ENCODE data around the gene ACVR1C.
A peak's percentile ranks its signal among the peaks of the same experiment; 100 is the strongest.

ACVR1C gene

GRCh38 chr2:157628477-157629415 is at the start of gene ACVR1C:
Gene ACVR1C, minus strand, starts transcription at chr2:157628864. Its CDS starts 220 bp downstream, at chr2:157628644.
- DNase-seq (ENCODE audit: low read depth) = peak; percentile 14

GRCh38 chr2:157677941-157678340 is 49.3 kb upstream of the ACVR1C start:
- no peak for DNase-seq (ENCODE audit: low read depth)

DNA sequence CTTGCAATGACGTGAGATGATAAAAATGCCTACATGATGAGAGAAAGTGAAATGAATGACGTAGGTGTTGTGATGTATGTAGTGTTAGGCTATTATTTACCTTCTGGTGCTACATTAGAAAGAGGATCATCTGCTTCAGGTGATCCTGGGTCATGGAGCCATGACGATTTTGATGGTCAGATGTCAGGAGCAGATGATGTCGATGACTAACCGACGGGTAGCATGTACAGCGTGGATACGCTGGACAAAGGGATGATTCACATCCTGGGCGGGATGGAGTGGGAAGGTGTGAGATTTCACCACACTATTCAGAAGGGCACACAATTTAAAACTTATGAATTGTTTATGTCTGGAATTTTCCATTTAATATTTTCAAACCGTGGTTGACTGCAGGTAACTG is 43.5 kb upstream of the ACVR1C start:
- DNase-seq (ENCODE audit: low read depth) = no peak

DNA sequence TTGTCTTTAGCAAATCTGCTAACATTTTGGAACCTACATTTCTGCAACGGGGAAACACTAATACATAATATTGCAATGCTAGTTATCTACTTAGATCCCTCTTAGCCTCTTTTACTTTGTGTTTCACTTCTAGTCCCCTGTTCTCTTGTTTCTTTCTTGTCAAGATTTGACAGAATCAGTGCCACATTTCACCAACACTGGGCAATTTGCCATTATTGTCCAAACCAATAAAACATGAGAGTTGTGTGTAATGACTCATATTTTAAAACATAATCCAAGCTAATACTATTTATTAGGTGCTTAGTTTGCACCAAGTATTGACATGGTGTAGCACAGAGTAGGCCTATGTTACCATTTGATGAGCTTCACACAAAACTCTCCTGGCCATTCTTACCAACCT is 33.7 kb upstream of the ACVR1C start:
- DNase-seq (ENCODE audit: low read depth) = no peak

GRCh38 chr2:157661776-157662175 is 33.1 kb upstream of the ACVR1C start:
- DNase-seq (ENCODE audit: low read depth) = no peak

- no peak for DNase-seq (ENCODE audit: low read depth)
Observed at GRCh38 chr2:157657858-157658257, 29.2 kb upstream of the ACVR1C start.

- no peak for DNase-seq (ENCODE audit: low read depth)
Observed at GRCh38 chr2:157657101-157657500, 28.4 kb upstream of the ACVR1C start.

DNA sequence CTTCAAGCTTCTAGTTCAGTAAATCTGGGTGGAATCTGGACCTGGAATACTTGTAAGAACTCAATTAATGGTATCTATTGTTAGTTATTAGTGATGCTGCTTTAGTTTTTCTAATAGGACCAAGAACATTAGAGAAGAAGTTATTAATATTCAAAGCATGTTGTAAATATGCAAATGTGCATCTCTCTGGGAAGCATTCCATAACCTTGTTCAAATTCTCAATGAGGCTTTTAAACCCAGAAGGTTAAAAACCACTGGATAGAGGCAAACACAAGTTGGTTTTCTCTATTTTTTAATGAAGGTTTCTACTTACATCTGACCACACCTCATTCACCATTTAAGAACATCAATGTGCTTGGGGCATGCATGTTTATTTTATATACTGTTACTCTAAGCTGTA is 16.1 kb upstream of the ACVR1C start:
- no peak for DNase-seq (ENCODE audit: low read depth)

DNA sequence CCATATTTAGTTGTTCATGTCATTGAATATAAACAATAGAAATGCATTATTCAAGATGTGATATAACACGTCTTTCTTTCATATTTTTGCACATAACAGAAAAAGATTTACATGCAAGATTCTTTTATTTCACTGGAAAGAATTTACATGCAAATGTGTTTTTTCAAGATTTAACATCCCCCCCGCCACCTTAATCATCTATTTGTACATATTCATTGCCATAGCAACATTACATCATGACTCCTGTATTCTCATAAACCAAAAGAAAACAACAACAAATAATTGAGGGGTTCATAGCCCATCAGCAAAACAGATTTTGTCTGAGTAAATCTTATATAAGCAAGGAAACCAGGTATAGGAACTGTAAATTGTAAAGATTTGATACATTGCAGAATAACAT is 3.2 kb upstream of the ACVR1C start:
- no peak for DNase-seq (ENCODE audit: low read depth)

DNA sequence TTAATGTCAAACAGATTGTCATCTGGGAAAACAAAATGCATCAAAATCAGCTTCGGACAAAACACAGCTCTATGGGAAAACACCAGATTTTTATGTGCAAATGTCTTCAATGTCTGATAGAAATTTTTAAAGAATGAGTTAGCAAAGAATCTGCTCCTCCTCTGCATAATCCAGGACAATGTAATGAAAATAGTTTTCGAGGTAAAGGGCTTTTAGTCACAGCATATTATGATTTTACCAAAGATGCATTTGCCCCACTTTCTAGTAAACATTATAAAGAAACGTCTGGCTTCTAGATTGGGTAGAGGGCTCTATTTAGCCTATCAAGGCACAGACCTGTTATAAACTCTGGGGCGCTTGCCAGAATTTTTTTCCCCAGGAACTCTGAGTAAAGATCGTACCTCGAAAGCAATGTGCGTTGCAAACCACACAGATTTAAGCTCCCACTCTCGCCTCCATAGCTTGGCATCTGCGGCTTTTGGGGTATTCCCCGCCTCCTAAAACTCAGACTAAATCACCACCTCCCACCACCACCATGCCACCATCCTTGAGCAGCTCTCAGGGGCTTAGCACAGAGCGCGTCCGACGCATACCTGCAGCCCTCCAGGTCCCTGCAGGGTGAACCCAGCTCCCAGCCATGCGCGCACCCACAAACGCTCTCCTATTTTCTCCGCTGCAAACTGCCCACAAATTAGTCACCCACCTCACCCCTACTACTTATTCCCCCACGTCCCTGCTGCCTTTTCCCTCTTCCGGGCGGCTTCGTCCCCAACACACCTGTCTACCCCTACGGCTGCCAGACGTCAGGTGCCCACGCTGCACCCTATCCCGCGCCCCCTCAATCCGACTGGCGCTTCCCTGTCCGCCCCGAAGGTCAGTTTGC is 829 bp downstream of the ACVR1C start:
- no peak for DNase-seq (ENCODE audit: low read depth)

- DNase-seq (ENCODE audit: low read depth) = no peak
Observed at GRCh38 chr2:157625296-157625695, 3.4 kb downstream of the ACVR1C start.

DNA sequence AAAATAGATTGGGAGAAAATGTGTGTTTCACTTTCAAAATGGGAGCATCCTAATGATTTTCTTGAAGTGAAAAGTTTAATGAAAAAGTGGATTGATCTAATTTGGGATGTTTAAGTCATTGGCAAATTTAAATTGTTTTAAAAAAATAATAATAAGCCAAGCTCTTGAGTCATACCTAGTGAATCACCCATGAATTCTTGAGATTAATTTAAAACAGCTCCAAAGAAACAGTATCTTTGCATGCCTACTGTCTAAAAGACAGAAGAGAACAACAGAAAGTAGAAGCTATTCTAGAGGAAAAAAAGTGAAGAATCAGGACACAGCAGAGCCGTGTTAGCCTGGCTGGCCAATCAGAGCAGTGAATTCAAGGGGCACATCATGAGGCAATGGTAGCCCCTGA is 7.7 kb downstream of the ACVR1C start:
- DNase-seq (ENCODE audit: low read depth) = peak; percentile 34

DNA sequence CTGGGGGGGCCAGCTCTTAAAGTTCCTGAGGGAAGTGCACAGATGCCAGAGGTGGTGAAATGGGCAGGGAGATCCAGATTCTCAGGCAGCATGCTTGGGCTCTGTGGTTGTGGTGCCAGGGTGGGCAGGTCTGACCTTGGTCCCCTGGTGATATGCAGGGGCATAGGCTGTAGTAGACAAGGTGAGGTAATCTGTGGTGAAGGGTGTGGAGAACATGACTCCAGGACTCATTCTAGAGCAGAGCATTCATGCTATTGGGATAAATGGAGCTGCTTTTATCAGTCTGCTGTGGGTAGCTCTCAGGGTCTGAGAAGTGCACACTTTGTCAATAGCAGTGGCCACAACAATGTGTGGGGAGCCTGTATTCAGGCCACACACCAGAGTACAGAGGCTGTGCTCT is 16.9 kb downstream of the ACVR1C start:
- no peak for DNase-seq (ENCODE audit: low read depth)

DNA sequence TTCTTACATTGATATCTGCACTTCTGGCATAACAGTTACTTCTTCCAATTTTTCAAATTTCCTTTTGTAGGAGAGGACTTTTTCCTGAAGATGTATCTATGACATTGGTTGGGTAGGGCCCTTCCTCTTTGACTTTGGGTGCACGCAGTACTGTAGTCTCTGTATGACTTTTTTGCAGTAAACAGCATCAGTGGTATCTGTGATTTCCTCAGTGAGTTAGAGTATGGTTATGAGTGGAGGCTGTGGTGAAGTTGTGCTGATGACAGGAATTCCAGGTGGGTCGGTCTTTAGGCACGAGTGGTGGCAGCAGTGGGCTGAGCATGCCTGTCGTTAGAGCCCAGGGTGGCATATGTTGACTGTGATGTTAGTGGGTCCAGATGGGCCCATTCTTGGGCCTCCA is 17.6 kb downstream of the ACVR1C start:
- DNase-seq (ENCODE audit: low read depth) = no peak

GRCh38 chr2:157606534-157606933 is 22.1 kb downstream of the ACVR1C start:
- DNase-seq (ENCODE audit: low read depth) = no peak

DNA sequence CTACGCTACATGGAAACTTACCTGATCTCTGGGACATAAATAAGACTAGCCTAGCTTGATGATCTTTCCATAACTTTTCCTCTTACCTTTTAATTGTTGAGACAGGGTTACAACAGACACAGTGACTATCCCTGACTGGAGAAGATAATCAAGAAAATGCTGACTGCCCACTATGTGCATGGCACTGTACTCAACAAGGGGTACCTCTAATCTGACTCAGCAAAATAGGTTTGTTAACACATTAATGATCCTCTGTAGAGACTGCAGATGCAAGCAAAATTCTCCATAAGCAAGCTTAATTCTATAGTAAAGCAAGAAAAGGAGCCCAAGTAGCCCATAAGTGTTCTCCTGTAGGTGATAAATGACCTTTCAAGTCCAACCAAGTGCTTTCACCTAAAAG is 25.5 kb downstream of the ACVR1C start:
- no peak for DNase-seq (ENCODE audit: low read depth)

- no peak for DNase-seq (ENCODE audit: low read depth)
Observed at GRCh38 chr2:157601807-157602206, 26.9 kb downstream of the ACVR1C start.

DNA sequence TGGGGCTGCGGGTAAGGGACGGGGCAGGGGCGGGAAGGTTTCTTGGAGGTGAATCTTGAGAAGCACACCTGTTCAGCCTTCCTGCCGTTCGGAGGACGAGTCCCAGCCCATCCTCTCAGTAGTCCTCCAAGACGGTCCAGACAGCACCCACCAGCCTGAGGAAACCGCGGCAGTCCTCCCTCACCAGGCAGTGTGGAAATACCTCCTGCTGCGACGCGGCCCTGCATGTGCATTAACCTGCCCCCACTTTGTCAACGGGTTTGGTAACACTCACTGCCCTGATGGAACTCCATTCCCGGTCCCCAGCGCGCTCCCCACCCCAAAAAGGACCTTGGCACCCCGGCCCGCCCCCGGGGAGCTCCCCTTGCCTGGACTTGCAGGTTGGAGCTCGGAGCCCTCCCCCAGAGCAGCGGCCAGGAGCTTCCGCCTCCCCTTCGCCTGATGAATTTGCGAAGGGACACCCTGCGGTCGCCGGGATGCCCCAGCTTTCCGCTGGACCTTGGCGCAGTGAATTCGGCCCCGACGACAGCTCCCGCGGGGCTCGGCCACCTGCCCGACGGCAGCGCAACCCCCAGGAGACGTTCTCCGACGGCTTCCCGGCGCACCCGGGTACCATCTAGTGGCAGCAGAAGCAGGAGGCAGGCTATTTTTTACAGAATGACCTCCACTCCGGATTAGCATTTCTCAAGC is 31.5 kb downstream of the ACVR1C start:
- DNase-seq (ENCODE audit: low read depth) = no peak

- no peak for DNase-seq (ENCODE audit: low read depth)
Observed at GRCh38 chr2:157593411-157593810, 35.3 kb downstream of the ACVR1C start.

- DNase-seq (ENCODE audit: low read depth) = peak; percentile 7
Observed at GRCh38 chr2:157592948-157593347, 35.7 kb downstream of the ACVR1C start.

DNA sequence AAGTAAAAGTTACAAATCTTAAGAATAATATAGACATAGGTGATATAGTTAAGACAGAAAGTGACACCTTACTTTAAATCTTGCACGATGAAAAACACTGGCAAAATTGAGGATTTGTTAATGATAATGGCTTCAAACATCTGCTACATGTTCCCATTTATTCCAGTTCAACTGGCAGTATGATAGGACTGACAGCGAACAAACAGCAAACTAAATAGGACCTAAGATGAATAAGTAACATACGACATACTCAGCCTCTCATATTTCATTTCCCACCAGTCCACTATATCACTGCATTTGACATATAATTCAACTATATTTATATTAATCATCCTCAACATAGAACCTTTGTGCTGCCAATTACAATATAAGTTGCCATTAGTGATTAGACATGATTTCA is 36.3 kb downstream of the ACVR1C start:
- DNase-seq (ENCODE audit: low read depth) = no peak

DNA sequence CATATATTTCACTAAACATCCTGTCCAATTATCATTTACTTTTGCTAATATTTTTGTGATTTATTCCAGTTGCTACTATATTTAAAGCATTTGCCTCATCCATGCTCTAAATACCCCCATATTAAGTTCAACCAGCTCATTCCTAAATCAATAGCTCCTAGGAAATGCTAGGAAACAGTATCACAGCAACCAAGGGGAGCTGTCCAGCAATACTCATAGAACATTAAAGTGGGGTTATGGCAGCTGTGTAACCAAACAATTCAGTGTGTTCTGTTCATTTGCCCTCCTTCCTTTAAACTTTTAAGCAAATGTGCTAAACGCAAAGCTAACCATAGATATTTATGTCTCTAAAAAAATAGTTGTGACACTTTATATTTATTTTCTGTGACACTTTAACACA is 41.1 kb downstream of the ACVR1C start:
- no peak for DNase-seq (ENCODE audit: low read depth)
